HCT116 (cell line): ENCODE measurements around the gene SCN10A. TPM values are rescaled to one million over a fixed set of nuclear protein-coding genes. Genes with fewer than 3 reads are reported as not detected.

Source experiments
- ATAC-seq: fragments of 200-7000 bp; cut with Tn5 transposase; 2 replicates; pipeline ENCODE4 v1.9.1; 2020; ENCODE audit warnings: mild to moderate bottlenecking, moderate library complexity
- BruUV-seq: library from RNA; stranded (reverse); fragments of 400-500 nt; replicated peaks from 2 replicates; lab custom pipeline; 2021; lab: Mats Ljungman, UMichigan
- CTCF ChIA-PET: fragments of 300-600 bp; sonication (Branson Sonifier 250); formaldehyde crosslinking; loops from one replicate; lab custom pipeline; 2021; ENCODE audit warnings: antibody characterized with exemption; lab: Charles Lee
- POLR2A ChIA-PET: fragments of 300-600, 350-600 bp; sonication (Branson Sonifier 250); formaldehyde crosslinking; loops from one replicate; lab custom pipeline; 2021; ENCODE audit warnings: antibody characterized with exemption; lab: Charles Lee
- RAD21 ChIA-PET, 2 experiments: fragments of 300-600 bp; sonication (Branson Sonifier 250); formaldehyde crosslinking; loops; one replicate each; lab custom pipeline; 2023; ENCODE audit warnings: low total read pairs in 2 of 2; ENCODE audit not compliant: uncharacterized antibody in 2 of 2, unreplicated experiment in 2 of 2, low non-redundant PET in 1 of 2; lab: Charles Lee
- DNase-seq: peaks from one replicate; pipeline ENCODE4 v3.0.0-alpha.2; 2010; ENCODE audit warnings: low read depth, low spot score
- H2AFZ ChIP-seq: fragments of 200-600 bp; shearing (Covaris generic), sonication (generic); 2 replicates; pipeline ENCODE4 v1.6.1; 2017; ENCODE audit warnings: low read depth, mixed run types, mixed read lengths, antibody characterized with exemption, low read length; ENCODE audit not compliant: poor library complexity, severe bottlenecking
- H3K27ac ChIP-seq: 2 replicates; pipeline ENCODE4 v1.5.1; 2012; ENCODE audit warnings: low read depth, low read length
- H3K27me3 ChIP-seq: fragments of 200-600 bp; sonication (generic); 2 replicates; pipeline ENCODE4 v1.6.1; 2016; ENCODE audit warnings: mixed run types, low read length, mixed read lengths; ENCODE audit not compliant: insufficient read depth
- H3K36me3 ChIP-seq, 2 experiments: fragments of 200-500 bp in 1 of 2; fragments of 200-600 bp in 1 of 2; sonication (Bioruptor generic) in 1 of 2; sonication (generic) in 1 of 2; 2 replicates each; pipeline versions ENCODE4 v1.5.1 to v1.6.1; 2014 to 2016; ENCODE audit warnings: low read length in 2 of 2, inconsistent platforms in 1 of 2, mixed read lengths in 1 of 2, mixed run types in 1 of 2; ENCODE audit not compliant: insufficient read depth in 2 of 2, control insufficient read depth in 1 of 2
- H3K4me1 ChIP-seq, 2 experiments: fragments of 200-600 bp in 1 of 2; sonication (generic) in 1 of 2; 2 replicates each; pipeline versions ENCODE4 v1.5.1 to v1.6.1; 2012 to 2017; ENCODE audit warnings: low read length in 2 of 2, inconsistent platforms in 1 of 2, mild to moderate bottlenecking in 1 of 2, mixed read lengths in 1 of 2, mixed run types in 1 of 2, moderate library complexity in 1 of 2; ENCODE audit not compliant: insufficient read depth in 2 of 2, control insufficient read depth in 1 of 2
- H3K4me2 ChIP-seq: fragments of 200-600 bp; sonication (generic); 2 replicates; pipeline ENCODE4 v1.6.1; 2017; ENCODE audit warnings: mixed run types, low read length, mixed read lengths
- H3K4me3 ChIP-seq, 2 experiments: fragments of 200-600 bp in 1 of 2; sonication (generic) in 1 of 2; replicated peaks in 1 of 2; 2 replicates each; pipeline ENCODE4 v1.5.1; 2011 to 2016; ENCODE audit warnings: low read length in 2 of 2, control low read depth in 1 of 2, low read depth in 1 of 2, mild to moderate bottlenecking in 1 of 2, mixed read lengths in 1 of 2, mixed run types in 1 of 2
- H3K79me2 ChIP-seq: fragments of 200-600 bp; sonication (generic); 2 replicates; pipeline ENCODE4 v1.6.1; 2017; ENCODE audit warnings: mild to moderate bottlenecking, mixed run types, low read length, moderate library complexity, mixed read lengths; ENCODE audit not compliant: insufficient read depth
- H3K9ac ChIP-seq: fragments of 200-600 bp; sonication (generic); 2 replicates; pipeline ENCODE4 v1.6.1; 2016; ENCODE audit warnings: low read length, mixed read lengths
- H3K9me2 ChIP-seq: fragments of 200-600 bp; sonication (generic), shearing (Covaris generic); 2 replicates; pipeline ENCODE4 v1.6.1; 2017; ENCODE audit warnings: mixed run types, mild to moderate bottlenecking, moderate library complexity; ENCODE audit not compliant: insufficient read depth
- H3K9me3 ChIP-seq, 2 experiments: fragments of 200-500 bp in 1 of 2; fragments of 200-600 bp in 1 of 2; sonication (Bioruptor generic) in 1 of 2; sonication (generic) in 1 of 2; 2 replicates each; pipeline ENCODE4 v1.6.1; 2014 to 2017; ENCODE audit warnings: low read length in 2 of 2, mixed read lengths in 2 of 2, inconsistent platforms in 1 of 2, low read depth in 1 of 2, mild to moderate bottlenecking in 1 of 2, mixed run types in 1 of 2, moderate library complexity in 1 of 2; ENCODE audit not compliant: control insufficient read depth in 1 of 2, insufficient read depth in 1 of 2
- H4K20me1 ChIP-seq: fragments of 200-600 bp; sonication (generic), shearing (Covaris generic); 2 replicates; pipeline ENCODE4 v1.6.1; 2017; ENCODE audit warnings: mixed run types, mild to moderate bottlenecking, moderate library complexity; ENCODE audit not compliant: insufficient read depth
- CBX3 ChIP-seq: IDR thresholded peaks from 2 replicates; pipeline ENCODE4 v1.6.1; 2012; ENCODE audit warnings: low read depth
- CEBPB ChIP-seq: IDR thresholded peaks from 2 replicates; pipeline ENCODE4 v1.6.1; 2012; ENCODE audit warnings: low read depth
- ELF1 ChIP-seq: IDR thresholded peaks from 2 replicates; pipeline ENCODE4 v1.6.1; 2012; ENCODE audit warnings: low read depth, borderline replicate concordance
- EZH2 ChIP-seq: fragments of 200-600 bp; sonication (generic); IDR thresholded peaks from 2 replicates; pipeline ENCODE4 v1.6.1; 2017; ENCODE audit warnings: antibody characterized with exemption, mixed run types
- EZH2phosphoT487 ChIP-seq: fragments of 200-600 bp; IDR thresholded peaks from 2 replicates; pipeline ENCODE4 v1.6.1; 2018; ENCODE audit warnings: antibody characterized with exemption, borderline replicate concordance
- JUND ChIP-seq: IDR thresholded peaks from 2 replicates; pipeline ENCODE4 v1.6.1; 2012
- POLR2A ChIP-seq: IDR thresholded peaks from 2 replicates; pipeline ENCODE4 v1.7.0; 2011; ENCODE audit warnings: borderline replicate concordance; ENCODE audit not compliant: insufficient read depth, insufficient read length; ENCODE audit errors: extremely low read depth
- POLR2AphosphoS5 ChIP-seq: IDR thresholded peaks from 2 replicates; pipeline ENCODE4 v1.6.1; 2011; ENCODE audit warnings: mild to moderate bottlenecking, low read depth, low read length, moderate library complexity
- RAD21 ChIP-seq: IDR thresholded peaks from 2 replicates; pipeline ENCODE4 v1.6.1; 2012; ENCODE audit warnings: low read depth, mild to moderate bottlenecking
- SIN3A ChIP-seq: IDR thresholded peaks from 2 replicates; pipeline ENCODE4 v1.6.1; 2012; ENCODE audit warnings: low read depth
- SP1 ChIP-seq: IDR thresholded peaks from 2 replicates; pipeline ENCODE4 v1.6.1; 2012; ENCODE audit warnings: low read depth
- TCF7L2 ChIP-seq: IDR thresholded peaks from 2 replicates; pipeline ENCODE4 v1.7.0; 2011; ENCODE audit warnings: borderline replicate concordance, inconsistent platforms; ENCODE audit not compliant: insufficient read depth, insufficient read length; ENCODE audit errors: extremely low read depth
- YY1 ChIP-seq: IDR thresholded peaks from 2 replicates; pipeline ENCODE4 v1.6.1; 2011; ENCODE audit warnings: low read length, low read depth, moderate library complexity, mild to moderate bottlenecking; ENCODE audit not compliant: insufficient replicate concordance; ENCODE audit errors: extremely low read depth
- ZFX ChIP-seq: fragments of 450-650 bp; IDR thresholded peaks from 2 replicates; pipeline ENCODE4 v1.6.1; 2017
- intact Hi-C: fragments of 100-400 bp; cut with micrococcal nuclease; formaldehyde crosslinking; loops from 2 replicates; pipeline ENCODE4 v1.10.0; 2022
- total RNA-seq: library from RNA; stranded (reverse); gene quantifications from one replicate; pipeline ENCODE4 v1.2.1, GENCODE V29; 2021; ENCODE audit not compliant: unreplicated experiment
- TF ChIP-seq, protein P1 (sequence below): IDR thresholded peaks from 2 replicates; pipeline ENCODE4 v1.6.1; 2012
- TF ChIP-seq, protein P2 (sequence below): IDR thresholded peaks from 2 replicates; pipeline ENCODE4 v1.6.1; 2011; ENCODE audit warnings: mild to moderate bottlenecking, low read length, moderate library complexity; ENCODE audit not compliant: insufficient replicate concordance; ENCODE audit errors: extremely low read depth
- TF ChIP-seq, protein P3 (sequence below): IDR thresholded peaks from 2 replicates; pipeline ENCODE4 v1.6.1; 2012; ENCODE audit warnings: low read depth

SCN10A gene
- total RNA-seq, 1 experiment from 2014 or later: not detected

DNA sequence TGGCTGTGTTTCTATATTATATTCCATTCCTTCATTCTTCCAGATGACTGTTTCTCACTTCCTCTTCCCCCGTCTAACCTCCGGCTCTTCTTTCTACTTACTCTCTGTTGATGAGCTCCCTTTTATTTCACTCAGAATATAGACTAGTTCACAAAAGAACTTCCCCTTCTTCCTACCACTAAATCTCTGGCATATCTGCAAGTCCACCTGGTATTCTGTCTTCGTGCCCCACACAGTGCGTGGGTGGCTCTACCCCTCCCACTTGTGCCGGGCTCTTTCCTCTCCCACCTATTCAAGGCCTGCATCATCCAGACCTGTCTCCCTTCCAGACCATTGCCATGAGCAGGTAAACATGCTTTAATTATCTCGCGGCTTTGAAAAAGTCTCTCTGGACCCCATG, 73.0 kb downstream of the SCN10A start:
- Histone ChIP-seq H3K36me3 (no peaks in the 10 kb centered on the region), H2AFZ (no peak overlapping the region), H3K27me3 (peaks cover 26% of the 10 kb centered on the region), H4K20me1 (no peaks in the 10 kb centered on the region), H3K4me3 (no peak overlapping the region), H3K9me3 (no peaks in the 10 kb centered on the region), H3K4me1 (no peaks in the 10 kb centered on the region), H3K9ac (no peak overlapping the region), H3K79me2 (no peaks in the 10 kb centered on the region), H3K9me2 (no peaks in the 10 kb centered on the region), H3K27ac (no peak overlapping the region), H3K4me2 (no peak overlapping the region)
- no TSS peak for BruUV-seq
- TF ChIP-seq ELF1 (no peak), CEBPB (no peak), YY1 (no peak), POLR2AphosphoS5 (no peak), RAD21 (no peak), CBX3 (no peak), SIN3A (no peak), EZH2 (no peak), POLR2A (no peak), SP1 (no peak), TCF7L2 (no peak), ZFX (no peak), EZH2phosphoT487 (no peak), JUND (no peak)
- TF ChIP-seq, protein P1, sequence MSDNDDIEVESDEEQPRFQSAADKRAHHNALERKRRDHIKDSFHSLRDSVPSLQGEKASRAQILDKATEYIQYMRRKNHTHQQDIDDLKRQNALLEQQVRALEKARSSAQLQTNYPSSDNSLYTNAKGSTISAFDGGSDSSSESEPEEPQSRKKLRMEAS: no peak
- TF ChIP-seq, protein P2, sequence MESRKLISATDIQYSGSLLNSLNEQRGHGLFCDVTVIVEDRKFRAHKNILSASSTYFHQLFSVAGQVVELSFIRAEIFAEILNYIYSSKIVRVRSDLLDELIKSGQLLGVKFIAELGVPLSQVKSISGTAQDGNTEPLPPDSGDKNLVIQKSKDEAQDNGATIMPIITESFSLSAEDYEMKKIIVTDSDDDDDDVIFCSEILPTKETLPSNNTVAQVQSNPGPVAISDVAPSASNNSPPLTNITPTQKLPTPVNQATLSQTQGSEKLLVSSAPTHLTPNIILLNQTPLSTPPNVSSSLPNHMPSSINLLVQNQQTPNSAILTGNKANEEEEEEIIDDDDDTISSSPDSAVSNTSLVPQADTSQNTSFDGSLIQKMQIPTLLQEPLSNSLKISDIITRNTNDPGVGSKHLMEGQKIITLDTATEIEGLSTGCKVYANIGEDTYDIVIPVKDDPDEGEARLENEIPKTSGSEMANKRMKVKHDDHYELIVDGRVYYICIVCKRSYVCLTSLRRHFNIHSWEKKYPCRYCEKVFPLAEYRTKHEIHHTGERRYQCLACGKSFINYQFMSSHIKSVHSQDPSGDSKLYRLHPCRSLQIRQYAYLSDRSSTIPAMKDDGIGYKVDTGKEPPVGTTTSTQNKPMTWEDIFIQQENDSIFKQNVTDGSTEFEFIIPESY: no peak
- TF ChIP-seq, protein P3, sequence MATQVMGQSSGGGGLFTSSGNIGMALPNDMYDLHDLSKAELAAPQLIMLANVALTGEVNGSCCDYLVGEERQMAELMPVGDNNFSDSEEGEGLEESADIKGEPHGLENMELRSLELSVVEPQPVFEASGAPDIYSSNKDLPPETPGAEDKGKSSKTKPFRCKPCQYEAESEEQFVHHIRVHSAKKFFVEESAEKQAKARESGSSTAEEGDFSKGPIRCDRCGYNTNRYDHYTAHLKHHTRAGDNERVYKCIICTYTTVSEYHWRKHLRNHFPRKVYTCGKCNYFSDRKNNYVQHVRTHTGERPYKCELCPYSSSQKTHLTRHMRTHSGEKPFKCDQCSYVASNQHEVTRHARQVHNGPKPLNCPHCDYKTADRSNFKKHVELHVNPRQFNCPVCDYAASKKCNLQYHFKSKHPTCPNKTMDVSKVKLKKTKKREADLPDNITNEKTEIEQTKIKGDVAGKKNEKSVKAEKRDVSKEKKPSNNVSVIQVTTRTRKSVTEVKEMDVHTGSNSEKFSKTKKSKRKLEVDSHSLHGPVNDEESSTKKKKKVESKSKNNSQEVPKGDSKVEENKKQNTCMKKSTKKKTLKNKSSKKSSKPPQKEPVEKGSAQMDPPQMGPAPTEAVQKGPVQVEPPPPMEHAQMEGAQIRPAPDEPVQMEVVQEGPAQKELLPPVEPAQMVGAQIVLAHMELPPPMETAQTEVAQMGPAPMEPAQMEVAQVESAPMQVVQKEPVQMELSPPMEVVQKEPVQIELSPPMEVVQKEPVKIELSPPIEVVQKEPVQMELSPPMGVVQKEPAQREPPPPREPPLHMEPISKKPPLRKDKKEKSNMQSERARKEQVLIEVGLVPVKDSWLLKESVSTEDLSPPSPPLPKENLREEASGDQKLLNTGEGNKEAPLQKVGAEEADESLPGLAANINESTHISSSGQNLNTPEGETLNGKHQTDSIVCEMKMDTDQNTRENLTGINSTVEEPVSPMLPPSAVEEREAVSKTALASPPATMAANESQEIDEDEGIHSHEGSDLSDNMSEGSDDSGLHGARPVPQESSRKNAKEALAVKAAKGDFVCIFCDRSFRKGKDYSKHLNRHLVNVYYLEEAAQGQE: no peak
- ChIA-PET POLR2A (no interaction called here), CTCF (interaction anchor here (0.8 kb wide), 1 partner anchor 257 kb away, joined by 3 read pairs; no protein-coding TSS in a partner anchor), RAD21 (no interaction called here)
- ATAC-seq (no peak), DNase-seq (no peak)
- intact Hi-C loops: no loop called here
